IPS-NIHi11 (cell line): ENCODE results near the gene HGF.
A peak's percentile ranks its signal among the peaks of the same experiment; 100 is the strongest.
"Not testable (repeated sequence)": the region's sequence is repeated elsewhere in the genome, so short reads cannot be mapped to it uniquely, and the experiment has no call there.

Source experiments
- DNase-seq: peaks from one replicate; pipeline ENCODE4 v3.0.0; 2012; ENCODE audit warnings: mixed read lengths, low spot score

Gene HGF

GRCh38 chr7:81769891-81770727, at the start of gene HGF:
Gene HGF (minus strand): TSS chr7:81770047. CDS start chr7:81769971, 76 bp downstream.
- peak; percentile 11 for DNase-seq

- DNase-seq: no peak
These were observed 46.5 kb upstream of the HGF start for GRCh38 chr7:81816312-81816711.

GRCh38 chr7:81812866-81813476, 43.1 kb upstream of the HGF start:
- DNase-seq: not testable (repeated sequence)

- DNase-seq: no peak
These were observed 42.4 kb upstream of the HGF start for GRCh38 chr7:81811956-81812865.

- no peak for DNase-seq
These were observed 40.8 kb upstream of the HGF start for GRCh38 chr7:81810476-81811155.

GRCh38 chr7:81808310-81808709, 38.5 kb upstream of the HGF start:
- DNase-seq: not testable (repeated sequence)

- DNase-seq: no peak
These were observed 33.4 kb upstream of the HGF start for GRCh38 chr7:81803267-81803666.

- no peak for DNase-seq
These were observed 32.4 kb upstream of the HGF start for GRCh38 chr7:81802251-81802650.

GRCh38 chr7:81801532-81801931, 31.7 kb upstream of the HGF start:
- no peak for DNase-seq

- no peak for DNase-seq
These were observed 22.0 kb upstream of the HGF start for GRCh38 chr7:81791568-81792518.

- no peak for DNase-seq
These were observed 20.8 kb upstream of the HGF start for GRCh38 chr7:81790686-81791085.

GRCh38 chr7:81790120-81790500, 20.3 kb upstream of the HGF start:
- no peak for DNase-seq

- DNase-seq: no peak
These were observed 19.7 kb upstream of the HGF start for GRCh38 chr7:81789406-81790119.

- DNase-seq: no peak
These were observed 18.4 kb upstream of the HGF start for GRCh38 chr7:81788246-81788645.

GRCh38 chr7:81783818-81784217, 14.0 kb upstream of the HGF start:
- no peak for DNase-seq

- no peak for DNase-seq
These were observed 11.3 kb upstream of the HGF start for GRCh38 chr7:81780914-81781693.

GRCh38 chr7:81779706-81780105, 9.9 kb upstream of the HGF start:
- DNase-seq: no peak

- DNase-seq: no peak
These were observed 7.8 kb upstream of the HGF start for GRCh38 chr7:81777697-81778096.

GRCh38 chr7:81776948-81777630, 7.2 kb upstream of the HGF start:
- peak; percentile 29 for DNase-seq
